ENCODE data around the gene HARBI1. TPM values are rescaled to one million over a fixed set of nuclear protein-coding genes. Genes with fewer than 3 reads are reported as not detected.

HARBI1 gene, protein sequence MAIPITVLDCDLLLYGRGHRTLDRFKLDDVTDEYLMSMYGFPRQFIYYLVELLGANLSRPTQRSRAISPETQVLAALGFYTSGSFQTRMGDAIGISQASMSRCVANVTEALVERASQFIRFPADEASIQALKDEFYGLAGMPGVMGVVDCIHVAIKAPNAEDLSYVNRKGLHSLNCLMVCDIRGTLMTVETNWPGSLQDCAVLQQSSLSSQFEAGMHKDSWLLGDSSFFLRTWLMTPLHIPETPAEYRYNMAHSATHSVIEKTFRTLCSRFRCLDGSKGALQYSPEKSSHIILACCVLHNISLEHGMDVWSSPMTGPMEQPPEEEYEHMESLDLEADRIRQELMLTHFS
- 1 to 10 TPM; 5.7 to 7.2 TPM for total RNA-seq

DNA sequence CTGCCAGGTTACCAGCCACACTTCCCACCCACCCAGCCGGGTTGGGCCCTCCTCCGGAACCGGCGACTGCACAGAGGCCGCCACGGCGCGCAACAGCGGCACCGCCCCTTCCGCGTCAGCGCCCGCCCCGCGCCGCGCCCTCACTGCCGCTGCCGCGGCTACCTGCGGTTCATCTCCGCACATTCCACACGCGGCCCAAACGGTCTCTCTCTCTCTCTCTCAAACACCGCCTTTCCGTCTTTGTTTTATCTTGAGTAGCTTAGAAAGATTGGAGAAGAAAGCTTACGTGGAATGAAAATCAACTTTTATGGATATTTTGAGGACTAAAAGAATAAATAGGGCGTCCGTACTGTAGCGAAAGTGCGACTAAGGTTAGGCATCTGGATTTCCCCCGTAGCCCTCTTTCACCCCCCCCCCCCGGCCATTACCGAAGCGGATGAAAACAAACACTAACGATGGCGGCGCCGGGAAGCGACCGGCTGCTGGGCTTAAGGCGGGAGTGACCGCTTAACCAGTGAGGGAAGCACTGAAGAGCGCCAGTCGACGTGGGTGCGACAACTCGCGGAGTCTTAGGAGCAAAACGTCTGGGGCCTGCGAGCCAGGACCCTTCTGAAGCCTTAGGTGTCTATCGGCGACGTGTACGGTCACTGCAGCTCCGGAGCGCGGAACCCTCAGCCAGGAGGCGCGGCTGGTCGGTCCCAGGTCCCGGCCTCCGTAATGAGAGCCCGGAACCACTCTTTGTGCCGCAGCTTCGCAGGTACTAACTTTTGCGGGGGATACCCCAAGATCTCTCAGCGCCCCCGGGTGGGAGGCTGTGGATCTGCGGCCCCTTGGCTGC is at the start of gene HARBI1, which contains the start of gene ATG13:
HARBI1 (minus strand) TSS at position 94 of the 838 bp plus-strand sequence. CDS start 990 bp downstream, outside the sequence.
ATG13 (plus strand) TSS at position 420 of the 838 bp plus-strand sequence. CDS start 26,739 bp downstream, outside the sequence.

DNA sequence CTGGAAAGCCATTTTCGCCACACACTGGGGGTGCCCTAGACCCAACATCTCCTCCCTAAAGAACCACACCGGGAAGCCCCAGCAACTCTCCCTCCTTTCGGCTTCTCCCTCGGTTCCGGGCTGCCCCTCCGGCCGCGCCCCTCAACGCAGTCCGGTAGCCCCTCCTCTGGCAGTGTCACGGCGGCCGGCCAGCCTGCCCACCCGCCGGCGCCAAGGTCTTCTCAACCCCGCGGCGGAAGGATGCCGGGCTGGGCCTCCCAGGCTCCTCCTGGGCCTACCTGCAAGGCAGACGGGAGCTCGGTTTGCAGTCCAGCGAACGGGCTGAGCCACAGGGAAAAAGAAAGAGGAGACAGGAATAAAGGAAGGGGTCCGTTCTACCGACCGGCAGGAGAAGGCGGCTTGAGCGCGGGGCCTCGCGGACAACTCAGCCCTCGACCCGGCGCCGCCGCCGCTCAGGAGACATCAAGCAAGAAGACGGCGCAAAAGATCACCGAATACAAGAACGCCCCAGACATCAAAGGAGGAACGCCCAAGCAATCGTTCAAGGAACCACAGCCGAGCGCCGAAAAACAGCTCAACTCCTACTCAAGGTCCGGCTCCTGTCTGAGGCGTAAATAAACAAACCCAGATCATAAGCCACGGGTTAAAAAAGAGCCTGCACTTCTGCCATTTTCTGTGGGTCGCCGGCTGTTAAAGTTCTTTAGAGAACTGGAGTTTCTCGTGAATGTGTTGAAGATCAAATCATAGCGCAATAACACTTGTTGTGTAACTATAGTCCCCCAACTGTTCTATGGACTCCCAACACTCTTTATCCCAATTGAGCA is 23.3 kb downstream of the HARBI1 start, which contains the start of gene AMBRA1:
AMBRA1 (minus strand) TSS at position 474 of the 824 bp plus-strand sequence. CDS start 45,643 bp downstream, outside the sequence.

Other genes with a start within 250 kb of the HARBI1 start
- gene MDK, start 235.6 kb downstream of the HARBI1 start, total RNA-seq, result 10 to 100 TPM in 1 of 2 donors, 1 to 10 TPM in 1; 5.0 to 15.8 TPM
- under 1 TPM; 0.33 to 0.34 TPM for gene CHRM4, start 225.5 kb downstream of the HARBI1 start, total RNA-seq
- gene AMBRA1, start 23.2 kb downstream of the HARBI1 start, total RNA-seq, result 10 to 100 TPM; 42.0 to 47.6 TPM
- gene ATG13, start 326 bp upstream of the HARBI1 start, total RNA-seq, result 10 to 100 TPM; 39.3 to 52.3 TPM
- gene ARHGAP1, start 83.4 kb upstream of the HARBI1 start, total RNA-seq, result 10 to 100 TPM; 28.3 to 34.1 TPM
- gene ZNF408, start 83.8 kb upstream of the HARBI1 start, total RNA-seq, result 1 to 10 TPM; 6.2 to 8.3 TPM
- not detected for gene F2, start 102.0 kb upstream of the HARBI1 start, total RNA-seq
- gene CKAP5, start 229.1 kb upstream of the HARBI1 start, total RNA-seq, result 10 to 100 TPM; 73.0 to 95.6 TPM

Measured in melanocyte of skin (primary cell).